Testis (tissue), 3 donors: ENCODE measurements around the gene APOD. TPM values are rescaled to one million over a fixed set of nuclear protein-coding genes. Genes with fewer than 3 reads are reported as not detected.

Source experiments
- DNase-seq: peaks from one replicate; pipeline ENCODE4 v3.0.0-alpha.2; 2019
- H3K27ac ChIP-seq, 2 donors: fragments of 200-600 bp; sonication (generic); one replicate each; pipeline ENCODE4 v1.5.1; 2019
- H3K27me3 ChIP-seq: fragments of 200-600 bp; sonication (generic); one replicate; pipeline ENCODE4 v1.5.1; 2019
- H3K36me3 ChIP-seq: fragments of 200-600 bp; sonication (generic); one replicate; pipeline ENCODE4 v1.5.1; 2017; ENCODE audit warnings: low read depth; ENCODE audit errors: missing control alignments
- H3K4me1 ChIP-seq: fragments of 200-600 bp; sonication (generic); one replicate; pipeline ENCODE4 v1.5.1; 2019
- H3K4me3 ChIP-seq, 2 donors: fragments of 200-600 bp; sonication (generic); one replicate each; pipeline ENCODE4 v1.5.1; 2017 to 2019
- H3K9me3 ChIP-seq: fragments of 200-600 bp; sonication (generic); one replicate; pipeline ENCODE4 v1.5.1; 2017
- POLR2A ChIP-seq: fragments of 450-650 bp; IDR thresholded peaks from one replicate; pipeline ENCODE4 v1.6.1; 2017; ENCODE audit warnings: antibody characterized with exemption, mild to moderate bottlenecking, moderate library complexity
- WGBS, 2 donors: methylation state at CpG; one replicate each; pipeline ENCODE4 v1.1.5; 2018; 5-methylcytosine and 5-hydroxymethylcytosine counted together
- intact Hi-C: fragments of 100-400 bp; cut with DNase I; formaldehyde crosslinking; loops from one replicate; pipeline ENCODE4 v1.15.1; 2023; ENCODE audit warnings: low total_unique reads
- polyA plus RNA-seq: library from polyadenylated mRNA; stranded (reverse); fragments of 350-450 nt; fragmentation: Illumina TruSeq; extraction: RNeasy Lipid Tissue Mini Kit (QIAGEN cat#74804); gene quantifications from one replicate; pipeline ENCODE4 v1.2.3, GENCODE V29; 2014; ENCODE audit warnings: low read depth, low replicate concordance; ENCODE audit not compliant: insufficient read depth
- total RNA-seq, 2 donors: library from RNA; depleted of rRNA; stranded (reverse); fragments of >200 nt; gene quantifications; one replicate each; pipeline ENCODE4 v1.2.3, GENCODE V29; 2016
- TF ChIP-seq, protein P1 (sequence below), 3 experiments: fragments of 450-650 bp in 2 of 3; fragments of 200-600 bp in 1 of 3; sonication (generic) in 1 of 3; IDR thresholded peaks; one replicate each; pipeline ENCODE4 v1.5.1; 2016 to 2019; ENCODE audit warnings: antibody characterized with exemption in 3 of 3, mild to moderate bottlenecking in 2 of 3, moderate library complexity in 1 of 3

Gene APOD
- total and polyA plus RNA-seq, 3 donors from 2014 or later = 55.0 to 99.8 (median 83.9) TPM

- no peaks in the 10 kb centered on the region for H3K9me3 ChIP-seq
- TF ChIP-seq POLR2A = no peak
- TF ChIP-seq, protein P1, sequence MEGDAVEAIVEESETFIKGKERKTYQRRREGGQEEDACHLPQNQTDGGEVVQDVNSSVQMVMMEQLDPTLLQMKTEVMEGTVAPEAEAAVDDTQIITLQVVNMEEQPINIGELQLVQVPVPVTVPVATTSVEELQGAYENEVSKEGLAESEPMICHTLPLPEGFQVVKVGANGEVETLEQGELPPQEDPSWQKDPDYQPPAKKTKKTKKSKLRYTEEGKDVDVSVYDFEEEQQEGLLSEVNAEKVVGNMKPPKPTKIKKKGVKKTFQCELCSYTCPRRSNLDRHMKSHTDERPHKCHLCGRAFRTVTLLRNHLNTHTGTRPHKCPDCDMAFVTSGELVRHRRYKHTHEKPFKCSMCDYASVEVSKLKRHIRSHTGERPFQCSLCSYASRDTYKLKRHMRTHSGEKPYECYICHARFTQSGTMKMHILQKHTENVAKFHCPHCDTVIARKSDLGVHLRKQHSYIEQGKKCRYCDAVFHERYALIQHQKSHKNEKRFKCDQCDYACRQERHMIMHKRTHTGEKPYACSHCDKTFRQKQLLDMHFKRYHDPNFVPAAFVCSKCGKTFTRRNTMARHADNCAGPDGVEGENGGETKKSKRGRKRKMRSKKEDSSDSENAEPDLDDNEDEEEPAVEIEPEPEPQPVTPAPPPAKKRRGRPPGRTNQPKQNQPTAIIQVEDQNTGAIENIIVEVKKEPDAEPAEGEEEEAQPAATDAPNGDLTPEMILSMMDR (IDR thresholded peaks at IDR 0.05) = no peak
- DNase-seq = no peak
- intact Hi-C loops = no loop called here
- no peaks in the 10 kb centered on the region for H3K4me1 ChIP-seq
- 86 to 95% methylated on average over 19 of the region's 19 CpGs for WGBS, 2 donors
- no peak overlapping the region for H3K4me3 ChIP-seq
- no peak overlapping the region for H3K27ac ChIP-seq
- no peaks in the 10 kb centered on the region for H3K36me3 ChIP-seq
- no peaks in the 10 kb centered on the region for H3K27me3 ChIP-seq
Observed at GRCh38 chr3:195573611-195574496, 9.9 kb downstream of the APOD start.

- Histone ChIP-seq H3K4me3 (no peak overlapping the region), H3K27me3 (no peaks in the 10 kb centered on the region), H3K27ac (no peak overlapping the region), H3K36me3 (no peaks in the 10 kb centered on the region), H3K9me3 (no peaks in the 10 kb centered on the region), H3K4me1 (no peaks in the 10 kb centered on the region)
- intact Hi-C loops = no loop called here
- TF ChIP-seq, protein P1 (IDR thresholded peaks at IDR 0.05) = no peak
- no peak for TF ChIP-seq POLR2A
- 85 to 88% methylated on average over 6 of the region's 6 CpGs for WGBS, 2 donors
- no peak for DNase-seq
Observed at GRCh38 chr3:195571361-195571760, 12.4 kb downstream of the APOD start.

DNA sequence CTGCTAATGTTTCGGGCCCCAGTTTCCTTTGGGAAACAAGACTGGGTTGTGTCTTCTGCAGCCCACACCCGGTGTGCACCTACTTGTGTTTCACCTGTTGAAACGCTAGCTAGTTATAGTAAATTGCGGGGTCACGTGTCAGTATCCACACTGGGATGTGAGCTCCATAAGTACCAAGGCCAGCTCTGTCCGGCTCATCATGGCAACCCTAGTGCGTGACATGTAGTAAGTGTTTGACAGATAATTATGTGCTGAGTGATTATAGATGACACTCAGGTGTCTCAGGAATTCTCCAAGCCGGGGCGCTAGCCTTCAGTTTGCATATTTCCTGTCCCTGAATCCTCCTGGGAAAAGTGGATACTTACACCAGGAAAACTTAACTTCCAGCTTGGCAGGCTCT, 12.8 kb downstream of the APOD start:
- no peak for TF ChIP-seq POLR2A
- TF ChIP-seq, protein P1 (IDR thresholded peaks at IDR 0.05) = no peak
- H3K36me3 ChIP-seq = no peaks in the 10 kb centered on the region
- 93% methylated on average over 9 of the region's 9 CpGs for WGBS, 2 donors
- no peaks in the 10 kb centered on the region for H3K9me3 ChIP-seq
- peaks cover under 1% of the 10 kb centered on the region for H3K4me1 ChIP-seq
- H3K27ac ChIP-seq = no peak overlapping the region
- no peak overlapping the region for H3K4me3 ChIP-seq
- intact Hi-C loops = no loop called here
- no peak for DNase-seq
- no peaks in the 10 kb centered on the region for H3K27me3 ChIP-seq

- TF ChIP-seq, protein P1 (IDR thresholded peaks at IDR 0.05) = no peak
- no peak for TF ChIP-seq POLR2A
- no peak overlapping the region for H3K4me3 ChIP-seq
- WGBS, 2 donors = 88 to 91% methylated on average over 6 of the region's 6 CpGs
- H3K36me3 ChIP-seq = no peaks in the 10 kb centered on the region
- H3K9me3 ChIP-seq = no peaks in the 10 kb centered on the region
- intact Hi-C loops = no loop called here
- no peak for DNase-seq
- no peak overlapping the region for H3K27ac ChIP-seq
- peaks cover 3% of the 10 kb centered on the region for H3K4me1 ChIP-seq
- no peaks in the 10 kb centered on the region for H3K27me3 ChIP-seq
Observed at GRCh38 chr3:195570344-195570743, 13.4 kb downstream of the APOD start.

DNA sequence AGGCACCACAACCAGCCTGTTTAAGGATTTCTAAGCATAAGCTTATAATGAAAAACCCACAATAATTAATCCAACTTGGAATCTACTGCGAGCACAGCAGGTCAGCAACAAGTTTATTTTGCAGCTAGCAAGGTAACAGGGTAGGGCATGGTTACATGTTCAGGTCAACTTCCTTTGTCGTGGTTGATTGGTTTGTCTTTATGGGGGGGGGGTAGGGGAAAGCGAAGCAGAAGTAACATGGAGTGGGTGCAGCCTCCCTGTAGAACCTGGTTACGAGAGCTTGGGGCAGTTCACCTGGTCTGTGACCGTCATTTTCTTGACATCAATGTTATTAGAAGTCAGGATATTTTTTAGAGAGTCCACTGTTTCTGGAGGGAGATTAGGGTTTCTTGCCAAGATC, 15.1 kb downstream of the APOD start:
- 89 to 97% methylated on average over 5 of the region's 5 CpGs for WGBS, 2 donors

More for the DNA sequence above, 15.1 kb downstream of the APOD start:
- no peaks in the 10 kb centered on the region for H3K27me3 ChIP-seq
- H3K27ac ChIP-seq = no peak overlapping the region
- no peaks in the 10 kb centered on the region for H3K36me3 ChIP-seq
- intact Hi-C loops = no loop called here
- no peak overlapping the region for H3K4me3 ChIP-seq
- no peak for TF ChIP-seq POLR2A
- TF ChIP-seq, protein P1 (IDR thresholded peaks at IDR 0.05) = no peak
- DNase-seq = no peak
- peaks cover 3% of the 10 kb centered on the region for H3K4me1 ChIP-seq
- no peaks in the 10 kb centered on the region for H3K9me3 ChIP-seq
